Measurements from ENCODE around the gene KAT14. TPM values are rescaled to one million over a fixed set of nuclear protein-coding genes. Genes with fewer than 3 reads are reported as not detected.
"Not testable (repeated sequence)": the region's sequence is repeated elsewhere in the genome, so short reads cannot be mapped to it uniquely, and the experiment has no call there.

The KAT14 gene, protein sequence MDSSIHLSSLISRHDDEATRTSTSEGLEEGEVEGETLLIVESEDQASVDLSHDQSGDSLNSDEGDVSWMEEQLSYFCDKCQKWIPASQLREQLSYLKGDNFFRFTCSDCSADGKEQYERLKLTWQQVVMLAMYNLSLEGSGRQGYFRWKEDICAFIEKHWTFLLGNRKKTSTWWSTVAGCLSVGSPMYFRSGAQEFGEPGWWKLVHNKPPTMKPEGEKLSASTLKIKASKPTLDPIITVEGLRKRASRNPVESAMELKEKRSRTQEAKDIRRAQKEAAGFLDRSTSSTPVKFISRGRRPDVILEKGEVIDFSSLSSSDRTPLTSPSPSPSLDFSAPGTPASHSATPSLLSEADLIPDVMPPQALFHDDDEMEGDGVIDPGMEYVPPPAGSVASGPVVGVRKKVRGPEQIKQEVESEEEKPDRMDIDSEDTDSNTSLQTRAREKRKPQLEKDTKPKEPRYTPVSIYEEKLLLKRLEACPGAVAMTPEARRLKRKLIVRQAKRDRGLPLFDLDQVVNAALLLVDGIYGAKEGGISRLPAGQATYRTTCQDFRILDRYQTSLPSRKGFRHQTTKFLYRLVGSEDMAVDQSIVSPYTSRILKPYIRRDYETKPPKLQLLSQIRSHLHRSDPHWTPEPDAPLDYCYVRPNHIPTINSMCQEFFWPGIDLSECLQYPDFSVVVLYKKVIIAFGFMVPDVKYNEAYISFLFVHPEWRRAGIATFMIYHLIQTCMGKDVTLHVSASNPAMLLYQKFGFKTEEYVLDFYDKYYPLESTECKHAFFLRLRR
- 7.4 TPM for total RNA-seq
- polyA plus RNA-seq: 10 to 100 TPM in 3 of 4 donors, 1 to 10 TPM in 1; 10.0 to 15.9 (median 12.5) TPM

DNA sequence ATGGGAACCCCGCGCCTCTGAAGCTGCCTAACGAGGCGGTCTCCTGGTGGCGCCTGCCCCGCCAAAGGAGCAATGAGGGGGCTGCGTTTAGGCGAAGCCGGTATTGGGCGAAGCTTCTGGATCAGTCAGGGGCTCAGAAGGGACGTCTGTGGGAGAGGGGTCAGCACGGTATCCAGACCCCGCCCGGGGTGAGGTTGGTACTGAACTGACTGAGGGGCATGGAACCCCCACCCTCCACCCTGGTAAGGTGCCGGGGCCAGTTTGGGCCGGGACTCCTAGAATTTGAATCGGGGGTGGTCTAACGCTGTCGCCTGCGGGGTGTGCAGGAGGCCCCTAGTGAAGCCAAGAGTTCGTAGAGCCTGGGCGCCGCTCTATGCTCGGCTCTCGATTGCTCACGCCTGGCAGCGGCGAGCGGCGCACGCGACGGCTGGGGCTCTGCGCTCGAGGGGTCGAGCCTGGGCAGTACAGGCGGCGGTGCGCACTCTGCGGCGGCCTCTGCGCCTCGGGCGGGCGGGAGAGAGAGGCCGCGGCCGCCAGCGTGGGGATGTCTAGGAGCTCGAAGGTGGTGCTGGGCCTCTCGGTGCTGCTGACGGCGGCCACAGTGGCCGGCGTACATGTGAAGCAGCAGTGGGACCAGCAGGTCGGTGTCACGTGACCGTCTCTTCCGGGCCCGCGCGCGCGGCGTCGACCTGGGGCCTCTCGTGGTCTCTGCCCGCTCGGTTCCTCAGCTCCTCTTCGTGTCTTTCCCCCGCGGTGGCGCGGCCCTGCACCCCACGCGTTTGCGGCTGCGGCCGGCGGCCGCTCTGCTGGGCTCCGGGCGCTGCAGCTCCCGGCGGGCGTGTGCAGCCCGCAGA is at the start of gene KAT14, which contains the start of gene PET117:
KAT14 (plus strand) TSS at position 452 of the 854 bp plus-strand sequence. CDS start 4,798 bp downstream, outside the sequence.
PET117 (plus strand) TSS at position 452 of the 854 bp plus-strand sequence; CDS start at position 545, 93 bp downstream.
- DNase-seq (peak; percentile 82 to 96 (median 93)), ATAC-seq (ENCODE audit: low read depth in 2 of 2) (peak; percentile 95 to 96)
- H3K4me1 Mint-ChIP-seq: peaks cover 20 to 40% (median 27%) of the 10 kb centered on the region in 4 donors
- no peaks in the 10 kb centered on the region for H3K9me3 Mint-ChIP-seq
- Histone ChIP-seq H3K27me3 (ENCODE audit: control insufficient read depth, insufficient read depth, low read length) (no peaks in the 10 kb centered on the region), H3K36me3 (ENCODE audit: control insufficient read depth, insufficient read depth, low read length) (peaks cover 7% of the 10 kb centered on the region), H3K9me3 (ENCODE audit: control insufficient read depth in 2 of 2, low read length in 2 of 2) (no peaks in the 10 kb centered on the region), H3K4me3 (ENCODE audit: low read depth, low read length) (peak within 1 kb of the TSS; percentile 87), H3K27ac (ENCODE audit: insufficient read depth, low read length, poor library complexity, severe bottlenecking) (peak within 1 kb of the TSS; percentile 88), H3K4me1 (ENCODE audit: control insufficient read depth, insufficient read depth, low read length, poor library complexity, severe bottlenecking) (peaks cover 32% of the 10 kb centered on the region)
- H3K27me3 Mint-ChIP-seq: peaks cover 16% of the 10 kb centered on the region
- peaks cover 3% of the 10 kb centered on the region for H3K36me3 Mint-ChIP-seq
- peak within 1 kb of the TSS; percentile 91 to 93 (median 92) for H3K27ac Mint-ChIP-seq
- peak within 1 kb of the TSS; percentile 90 to 98 (median 92) for H3K4me3 Mint-ChIP-seq

DNA sequence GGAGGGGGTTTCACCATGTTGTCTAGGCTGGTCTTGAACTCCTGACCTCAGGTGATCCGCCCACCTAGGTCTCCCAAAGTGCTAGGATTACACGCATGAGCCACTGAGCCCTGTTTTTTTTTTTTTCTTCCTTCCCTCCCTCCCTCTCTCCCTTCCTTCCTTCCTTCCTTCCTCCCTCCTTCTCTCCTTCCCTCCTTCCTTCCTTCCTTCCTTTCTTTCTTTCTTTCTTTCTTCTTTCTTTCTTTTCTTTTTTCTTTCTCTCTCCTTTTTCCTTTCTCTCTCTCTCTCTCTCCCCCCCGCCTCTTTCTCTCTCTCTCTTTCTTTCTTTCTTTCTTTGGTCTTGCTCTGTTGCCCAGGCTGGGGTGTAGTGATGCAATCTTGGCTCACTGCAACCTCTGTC is 49.4 kb upstream of the KAT14 start:
- H3K4me1 Mint-ChIP-seq; H3K4me1 ChIP-seq (ENCODE audit: control insufficient read depth, insufficient read depth, low read length, poor library complexity, severe bottlenecking); H3K36me3 Mint-ChIP-seq; H3K9me3 ChIP-seq (ENCODE audit: control insufficient read depth in 2 of 2, low read length in 2 of 2); H3K4me3 ChIP-seq (ENCODE audit: low read depth, low read length); H3K27me3 ChIP-seq (ENCODE audit: control insufficient read depth, insufficient read depth, low read length); H3K4me3 Mint-ChIP-seq; H3K9me3 Mint-ChIP-seq; H3K27ac ChIP-seq (ENCODE audit: insufficient read depth, low read length, poor library complexity, severe bottlenecking); H3K27me3 Mint-ChIP-seq; H3K36me3 ChIP-seq (ENCODE audit: control insufficient read depth, insufficient read depth, low read length); ATAC-seq (ENCODE audit: low read depth in 2 of 2); DNase-seq; H3K27ac Mint-ChIP-seq: not testable (repeated sequence)

DNA sequence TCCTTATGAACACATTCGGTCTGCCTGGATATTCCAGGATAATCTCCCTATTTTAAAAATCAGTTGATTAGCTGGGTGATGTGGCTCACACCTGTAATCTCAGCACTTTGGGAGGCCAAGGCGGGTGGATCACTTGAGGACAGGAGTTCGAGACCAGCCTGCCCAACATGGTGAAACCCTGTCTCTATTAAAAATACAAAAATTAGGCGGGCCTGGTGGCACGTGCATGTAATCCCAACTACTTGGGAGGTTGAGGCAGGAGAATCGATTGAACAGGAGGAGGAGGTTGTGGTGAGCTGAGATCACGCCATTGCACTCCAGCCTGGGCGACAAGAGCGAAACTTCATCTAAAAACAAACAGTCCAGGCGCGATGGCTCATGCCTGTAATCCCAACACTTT is 48.8 kb upstream of the KAT14 start:
- not testable (repeated sequence) for H3K4me3 Mint-ChIP-seq; H3K9me3 Mint-ChIP-seq; H3K27ac Mint-ChIP-seq; ATAC-seq (ENCODE audit: low read depth in 2 of 2); H3K4me1 Mint-ChIP-seq; DNase-seq; H3K27ac ChIP-seq (ENCODE audit: insufficient read depth, low read length, poor library complexity, severe bottlenecking); H3K4me3 ChIP-seq (ENCODE audit: low read depth, low read length); H3K36me3 Mint-ChIP-seq; H3K36me3 ChIP-seq (ENCODE audit: control insufficient read depth, insufficient read depth, low read length); H3K27me3 Mint-ChIP-seq; H3K27me3 ChIP-seq (ENCODE audit: control insufficient read depth, insufficient read depth, low read length); H3K9me3 ChIP-seq (ENCODE audit: control insufficient read depth in 2 of 2, low read length in 2 of 2); H3K4me1 ChIP-seq (ENCODE audit: control insufficient read depth, insufficient read depth, low read length, poor library complexity, severe bottlenecking)

DNA sequence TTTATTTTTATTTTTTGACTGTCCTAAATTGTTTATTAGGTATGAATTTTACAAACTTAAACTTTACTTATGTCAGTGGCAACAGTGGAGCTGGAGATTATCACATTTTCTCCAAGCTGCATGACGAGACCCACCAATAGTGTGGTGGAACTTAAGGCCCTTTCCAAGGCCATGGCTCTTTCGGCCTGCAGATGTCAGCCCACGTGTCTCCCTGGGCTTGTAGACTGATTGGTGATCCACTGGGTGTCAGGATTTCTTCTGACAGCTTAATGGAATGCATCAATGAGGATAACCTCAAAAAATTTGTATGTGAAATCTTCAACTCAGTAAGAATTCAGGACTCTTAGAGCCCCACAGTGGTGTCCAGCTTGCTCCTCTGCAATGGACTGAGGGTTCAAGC is 47.6 kb upstream of the KAT14 start:
- H3K36me3 Mint-ChIP-seq: no peaks in the 10 kb centered on the region
- H3K27ac Mint-ChIP-seq: no peak overlapping the region
- H3K9me3 Mint-ChIP-seq: no peaks in the 10 kb centered on the region
- peaks cover 9% of the 10 kb centered on the region for H3K27me3 Mint-ChIP-seq
- no peaks in the 10 kb centered on the region for H3K4me1 ChIP-seq (ENCODE audit: control insufficient read depth, insufficient read depth, low read length, poor library complexity, severe bottlenecking)
- peaks cover 0 to 4% (median 0%) of the 10 kb centered on the region in 4 donors for H3K4me1 Mint-ChIP-seq
- H3K27ac ChIP-seq (ENCODE audit: insufficient read depth, low read length, poor library complexity, severe bottlenecking): no peak overlapping the region
- H3K4me3 ChIP-seq (ENCODE audit: low read depth, low read length): no peak overlapping the region
- DNase-seq (no peak), ATAC-seq (ENCODE audit: low read depth in 2 of 2) (no peak)
- H3K9me3 ChIP-seq (ENCODE audit: control insufficient read depth in 2 of 2, low read length in 2 of 2): no peaks in the 10 kb centered on the region
- no peak overlapping the region for H3K4me3 Mint-ChIP-seq
- H3K27me3 ChIP-seq (ENCODE audit: control insufficient read depth, insufficient read depth, low read length): no peaks in the 10 kb centered on the region
- H3K36me3 ChIP-seq (ENCODE audit: control insufficient read depth, insufficient read depth, low read length): no peaks in the 10 kb centered on the region

DNA sequence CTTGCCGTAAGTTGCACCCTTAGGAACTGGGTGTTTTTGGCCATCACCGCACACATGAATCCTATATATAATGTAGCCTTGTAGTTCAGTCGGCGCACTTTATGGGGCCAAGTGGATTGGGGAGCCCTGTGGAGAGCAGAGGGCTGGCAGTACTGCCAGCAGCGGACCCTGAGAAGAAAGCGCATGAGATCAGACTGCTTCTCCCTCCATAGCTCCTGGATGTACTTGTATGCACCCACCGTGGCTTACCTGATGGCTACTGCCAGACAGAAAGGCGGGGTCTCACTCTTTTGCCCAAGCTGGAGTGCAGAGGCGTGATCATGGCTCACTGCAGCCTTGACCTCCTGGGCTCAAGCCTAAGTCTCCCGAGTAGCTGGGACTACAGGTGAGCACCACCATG is 47.2 kb upstream of the KAT14 start:
- H3K27me3 Mint-ChIP-seq: peaks cover 9% of the 10 kb centered on the region
- no peaks in the 10 kb centered on the region for H3K27me3 ChIP-seq (ENCODE audit: control insufficient read depth, insufficient read depth, low read length)
- ATAC-seq (ENCODE audit: low read depth in 2 of 2): no peak

DNA sequence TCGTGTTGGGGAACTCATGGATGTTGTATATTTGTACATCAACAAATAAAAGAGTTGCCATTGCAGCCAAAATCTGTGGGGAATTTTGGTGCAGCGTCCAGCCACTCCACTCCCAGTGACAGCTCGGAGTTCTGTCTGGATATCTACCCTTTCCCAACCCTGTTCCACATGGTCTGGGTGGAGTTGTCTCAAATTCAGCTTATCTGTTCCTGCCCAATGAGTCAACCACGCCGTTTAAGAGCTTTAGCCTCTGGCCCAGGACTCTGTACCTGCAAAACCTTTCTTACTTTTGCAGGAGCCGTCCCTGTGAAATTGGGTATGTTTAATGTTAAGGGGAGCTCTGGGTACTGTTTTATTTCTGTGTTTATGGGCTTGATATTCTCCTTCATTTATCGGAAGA is 46.0 kb upstream of the KAT14 start:
- Mint-ChIP-seq H3K27ac (no peak overlapping the region), H3K4me1 (peaks cover 0 to 4% (median 0%) of the 10 kb centered on the region in 4 donors), H3K27me3 (peaks cover 9% of the 10 kb centered on the region), H3K9me3 (no peaks in the 10 kb centered on the region), H3K36me3 (no peaks in the 10 kb centered on the region), H3K4me3 (no peak overlapping the region)
- DNase-seq (no peak), ATAC-seq (ENCODE audit: low read depth in 2 of 2) (no peak)
- no peak overlapping the region for H3K4me3 ChIP-seq (ENCODE audit: low read depth, low read length)
- H3K9me3 ChIP-seq (ENCODE audit: control insufficient read depth in 2 of 2, low read length in 2 of 2): no peaks in the 10 kb centered on the region
- H3K4me1 ChIP-seq (ENCODE audit: control insufficient read depth, insufficient read depth, low read length, poor library complexity, severe bottlenecking): no peaks in the 10 kb centered on the region
- H3K36me3 ChIP-seq (ENCODE audit: control insufficient read depth, insufficient read depth, low read length): no peaks in the 10 kb centered on the region
- no peaks in the 10 kb centered on the region for H3K27me3 ChIP-seq (ENCODE audit: control insufficient read depth, insufficient read depth, low read length)
- H3K27ac ChIP-seq (ENCODE audit: insufficient read depth, low read length, poor library complexity, severe bottlenecking): no peak overlapping the region

More for the DNA sequence above, 47.2 kb upstream of the KAT14 start:
- no peaks in the 10 kb centered on the region for H3K9me3 Mint-ChIP-seq
- Histone ChIP-seq H3K4me3 (ENCODE audit: low read depth, low read length) (no peak overlapping the region), H3K36me3 (ENCODE audit: control insufficient read depth, insufficient read depth, low read length) (no peaks in the 10 kb centered on the region), H3K27ac (ENCODE audit: insufficient read depth, low read length, poor library complexity, severe bottlenecking) (no peak overlapping the region), H3K4me1 (ENCODE audit: control insufficient read depth, insufficient read depth, low read length, poor library complexity, severe bottlenecking) (no peaks in the 10 kb centered on the region), H3K9me3 (ENCODE audit: control insufficient read depth in 2 of 2, low read length in 2 of 2) (no peaks in the 10 kb centered on the region)
- DNase-seq: no peak
- no peaks in the 10 kb centered on the region for H3K36me3 Mint-ChIP-seq
- peaks cover 0 to 4% (median 0%) of the 10 kb centered on the region in 4 donors for H3K4me1 Mint-ChIP-seq
- no peak overlapping the region for H3K4me3 Mint-ChIP-seq
- H3K27ac Mint-ChIP-seq: no peak overlapping the region

DNA sequence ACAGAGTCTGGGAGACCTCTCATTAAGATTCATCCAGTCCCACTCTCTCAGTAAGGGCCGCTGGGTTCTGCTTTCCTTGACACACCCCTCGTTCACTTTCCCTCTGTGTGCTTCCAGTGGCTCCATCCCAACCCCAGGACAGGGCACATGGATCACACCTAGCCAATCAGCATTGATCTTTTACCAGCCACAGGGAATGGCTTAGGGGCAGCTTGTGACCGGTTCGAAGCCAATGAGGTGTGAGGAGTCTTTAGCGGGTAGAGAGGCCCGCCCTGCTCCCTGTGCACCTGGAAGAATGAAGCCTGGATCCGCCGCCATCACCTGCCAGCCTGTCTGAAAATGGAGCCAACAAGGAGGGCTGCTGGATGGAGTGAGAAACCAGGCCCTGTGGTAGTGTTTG is 44.8 kb upstream of the KAT14 start:
- H3K27ac Mint-ChIP-seq: no peak overlapping the region
- H3K27me3 ChIP-seq (ENCODE audit: control insufficient read depth, insufficient read depth, low read length): no peaks in the 10 kb centered on the region
- no peak overlapping the region for H3K27ac ChIP-seq (ENCODE audit: insufficient read depth, low read length, poor library complexity, severe bottlenecking)
- H3K4me1 ChIP-seq (ENCODE audit: control insufficient read depth, insufficient read depth, low read length, poor library complexity, severe bottlenecking): no peaks in the 10 kb centered on the region
- peaks cover 9% of the 10 kb centered on the region for H3K27me3 Mint-ChIP-seq
- peak overlapping the region in 1 of 4 donors; percentile 58 for H3K4me3 Mint-ChIP-seq
- peaks cover 0 to 4% (median 0%) of the 10 kb centered on the region in 4 donors for H3K4me1 Mint-ChIP-seq
- H3K9me3 Mint-ChIP-seq: no peaks in the 10 kb centered on the region
- ATAC-seq (ENCODE audit: low read depth in 2 of 2) (no peak), DNase-seq (no peak)
- no peaks in the 10 kb centered on the region for H3K9me3 ChIP-seq (ENCODE audit: control insufficient read depth in 2 of 2, low read length in 2 of 2)
- H3K36me3 ChIP-seq (ENCODE audit: control insufficient read depth, insufficient read depth, low read length): no peaks in the 10 kb centered on the region
- H3K36me3 Mint-ChIP-seq: no peaks in the 10 kb centered on the region
- no peak overlapping the region for H3K4me3 ChIP-seq (ENCODE audit: low read depth, low read length)
